ENCODE measurements around the gene PIP5KL1.

Gene PIP5KL1

DNA sequence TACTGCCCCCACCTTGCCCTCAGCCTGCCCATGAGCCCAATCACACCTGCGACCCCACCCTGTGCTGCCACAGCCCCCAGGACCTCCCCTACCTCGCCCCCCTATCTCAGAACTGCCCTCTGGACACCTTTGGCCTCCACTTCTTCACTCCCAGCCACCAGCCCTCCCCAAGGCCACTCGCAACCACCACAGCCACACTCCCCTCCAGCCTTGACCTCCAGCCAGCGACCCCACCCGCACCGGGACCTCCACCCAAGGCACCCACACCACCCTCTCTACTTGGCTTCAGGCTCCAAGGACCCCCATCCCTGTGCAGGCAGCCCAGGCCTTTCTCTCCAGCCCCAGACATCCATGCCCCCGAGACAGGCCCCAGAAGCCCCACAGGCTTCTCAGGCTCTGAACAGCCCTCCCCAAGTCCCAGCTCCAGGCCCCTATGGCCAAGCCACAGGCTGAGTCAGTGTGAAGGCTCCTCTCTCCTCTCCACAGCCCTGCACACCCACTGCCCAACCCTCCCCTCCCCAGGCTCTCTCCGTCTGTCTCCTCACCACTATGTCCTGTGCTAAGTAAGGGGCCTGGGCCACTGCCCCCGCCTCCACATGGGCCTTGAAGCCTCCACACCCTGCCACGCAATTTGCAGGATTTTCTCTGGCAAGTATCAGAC lies 55.1 kb downstream of the PIP5KL1 start:
- DNase-seq (ENCODE audit: low read depth in 1 of 2, low spot score in 1 of 2), result no peak

DNA sequence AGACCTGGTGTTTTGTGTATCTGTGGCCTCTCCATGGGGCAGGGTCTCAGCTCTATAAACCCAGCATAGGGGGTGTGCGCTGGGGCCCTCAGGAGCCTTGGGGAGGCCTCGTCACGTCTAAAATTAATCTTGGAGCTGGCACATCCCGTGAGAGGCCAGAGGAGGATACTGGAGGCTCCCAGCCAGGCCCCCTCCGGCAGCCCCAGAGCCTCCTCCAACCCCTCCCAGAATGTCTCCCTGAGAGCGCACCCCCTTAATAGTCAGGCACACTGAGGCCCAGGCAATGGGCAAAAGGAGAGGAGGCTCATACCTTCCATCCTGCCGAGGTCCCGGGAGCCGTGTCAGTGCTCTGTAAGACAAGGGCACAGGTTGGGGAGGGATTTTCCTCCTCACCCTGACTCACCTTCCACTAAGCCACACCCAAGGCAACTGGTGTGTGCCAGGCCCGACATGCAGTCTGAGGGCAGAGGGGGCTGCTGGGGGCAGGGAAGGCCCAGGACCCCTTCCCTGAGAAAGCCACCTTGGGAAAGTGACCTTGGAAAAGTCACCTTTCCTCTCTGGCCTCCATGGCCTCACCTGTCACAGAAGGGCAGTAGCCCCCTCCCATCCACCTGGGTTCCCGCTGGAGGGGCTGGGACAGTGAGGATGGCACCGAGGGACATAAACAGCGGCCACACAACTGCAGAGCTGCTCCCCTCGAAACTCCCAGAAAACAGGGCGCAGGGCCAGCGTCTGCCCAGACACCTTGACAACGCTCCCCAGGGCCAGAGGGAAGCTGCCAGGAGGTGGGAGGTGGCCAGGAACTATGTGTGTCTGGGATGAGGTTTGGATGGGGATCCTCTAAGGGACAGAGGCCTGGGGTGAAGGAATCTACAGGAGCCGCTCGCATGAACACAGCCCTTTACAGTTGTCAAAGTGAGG lies 56.0 kb downstream of the PIP5KL1 start:
- DNase-seq (ENCODE audit: low read depth in 1 of 2, low spot score in 1 of 2), result no peak

DNA sequence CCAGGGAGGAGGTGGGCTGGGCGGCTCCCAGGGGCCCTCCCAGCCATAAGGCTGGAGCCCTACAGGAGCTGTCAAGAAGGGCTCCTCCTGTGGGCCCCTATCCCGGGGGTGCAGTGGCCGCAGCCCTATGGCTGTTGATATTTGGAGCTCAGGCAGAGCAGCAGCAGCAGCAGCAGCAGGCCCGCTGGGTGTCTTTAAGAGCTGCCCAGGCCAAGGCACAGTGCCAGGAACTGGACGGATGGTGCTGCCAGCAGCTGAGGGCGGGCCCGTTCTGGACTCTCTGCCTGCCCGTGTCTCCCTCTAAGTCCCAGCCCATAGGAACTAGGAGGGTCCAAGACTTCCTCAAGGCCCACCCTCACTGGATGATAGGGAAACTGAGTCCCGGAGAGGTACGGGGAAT lies 56.7 kb downstream of the PIP5KL1 start:
- DNase-seq (ENCODE audit: low read depth in 1 of 2, low spot score in 1 of 2), result no peak

DNA sequence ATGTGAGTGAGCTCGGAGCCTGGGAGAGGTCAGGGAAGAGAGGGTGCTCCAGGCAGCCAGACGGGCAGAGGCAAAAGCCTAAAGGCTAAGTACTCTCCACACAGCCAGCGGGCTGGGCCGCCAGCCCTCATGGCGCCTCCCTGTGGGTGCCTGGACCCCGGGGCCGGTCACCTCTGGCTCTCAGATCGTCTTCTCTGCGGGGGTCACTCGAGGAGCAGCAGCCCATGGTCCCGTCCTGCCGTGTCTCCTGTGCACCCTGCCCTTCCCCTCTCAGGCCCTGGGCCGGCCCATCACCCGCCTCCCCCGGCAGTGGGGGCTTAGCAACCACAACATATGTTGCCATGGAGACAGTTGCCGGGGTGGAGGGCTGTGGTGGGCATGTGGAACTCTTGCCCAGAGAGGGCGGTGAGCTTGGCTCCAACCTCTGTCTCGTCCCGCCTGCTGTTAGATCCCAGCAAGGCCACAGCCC lies 57.3 kb downstream of the PIP5KL1 start:
- no peak for DNase-seq (ENCODE audit: low read depth in 1 of 2, low spot score in 1 of 2)

DNA sequence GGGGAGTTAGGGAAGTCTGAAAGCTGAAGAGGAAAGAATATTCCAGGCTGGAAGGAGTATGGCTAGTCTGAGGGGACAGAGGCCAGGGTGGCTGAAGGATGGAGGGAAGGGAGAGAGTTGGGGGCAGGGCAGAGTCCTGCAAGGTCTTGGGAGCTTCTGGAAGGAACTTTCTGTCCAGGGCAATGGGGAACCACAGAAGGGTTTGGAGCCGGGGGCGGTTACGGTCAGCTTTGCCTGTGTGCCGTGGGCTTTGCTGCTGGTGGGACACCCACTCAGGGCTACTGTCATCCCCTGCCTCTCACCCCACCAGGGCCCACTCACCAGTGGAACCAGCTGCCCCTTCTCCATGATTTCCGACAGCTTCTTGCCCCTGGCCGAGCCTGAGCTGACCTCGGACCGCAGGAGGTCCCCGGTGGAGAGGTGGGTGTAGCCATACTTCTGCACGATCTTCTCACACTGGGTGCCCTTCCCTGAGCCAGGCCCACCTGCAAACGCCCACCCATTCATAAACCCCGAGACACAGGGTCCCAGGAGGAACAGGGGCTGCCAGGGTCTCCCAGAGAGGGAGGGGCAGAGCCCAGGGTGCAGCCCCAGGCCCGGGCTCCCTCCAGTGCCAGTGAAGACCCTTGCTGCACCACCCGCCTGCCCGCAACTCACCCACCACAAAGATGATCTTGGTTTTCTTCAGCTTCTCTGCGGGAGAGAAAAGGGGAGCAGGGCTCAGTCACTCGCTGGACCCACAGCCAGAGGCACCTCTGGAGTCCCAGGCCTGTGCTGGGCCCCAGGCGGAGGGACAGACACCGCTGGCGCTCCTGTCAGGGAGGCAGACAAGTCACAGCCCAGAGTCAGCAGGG lies 58.0 kb downstream of the PIP5KL1 start:
- DNase-seq (ENCODE audit: low read depth in 1 of 2, low spot score in 1 of 2), result no peak

DNA sequence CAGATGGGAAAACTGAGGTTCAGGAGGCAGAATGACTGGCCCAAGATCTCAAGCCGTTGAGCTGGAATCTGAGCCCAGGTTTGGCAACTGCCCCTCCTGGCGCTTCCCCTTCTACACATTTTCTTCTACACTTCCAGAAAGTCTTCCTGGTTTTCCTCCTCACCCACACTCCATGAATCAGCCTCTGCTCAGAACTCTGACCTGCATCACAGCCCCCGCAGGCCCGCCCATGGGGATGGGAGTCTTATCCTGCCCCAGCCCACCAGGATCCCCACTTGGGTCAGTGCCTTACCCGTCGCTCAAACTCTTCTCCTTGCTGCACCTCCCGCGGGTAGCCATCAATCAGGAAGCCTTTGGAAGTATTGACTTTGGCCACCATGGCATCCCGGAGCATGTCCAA lies 59.0 kb downstream of the PIP5KL1 start:
- DNase-seq (ENCODE audit: low read depth in 1 of 2, low spot score in 1 of 2), result no peak

DNA sequence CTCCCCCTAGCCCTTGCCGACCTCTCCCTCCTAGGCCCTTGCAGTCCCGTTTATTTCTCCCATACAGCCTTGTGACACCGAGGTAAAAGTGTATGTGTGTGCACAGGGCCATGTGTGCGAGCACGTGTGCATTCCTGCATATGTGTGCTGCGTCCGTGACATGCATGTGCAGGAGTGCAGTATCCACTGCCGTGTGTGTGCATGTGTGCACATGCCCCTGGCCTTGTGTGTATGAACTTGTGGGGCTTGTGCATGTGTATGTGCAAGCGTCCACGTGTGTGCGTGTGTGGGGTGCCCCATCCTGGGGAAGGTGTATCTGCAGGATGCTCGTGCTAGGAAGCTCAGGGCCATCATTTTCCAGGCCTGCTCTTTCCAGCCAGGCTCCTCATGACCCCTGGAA lies 59.7 kb downstream of the PIP5KL1 start:
- DNase-seq (ENCODE audit: low read depth in 1 of 2, low spot score in 1 of 2), result no peak

Data from activated CD4-positive, alpha-beta T cell treated with anti-CD3 and anti-CD28 coated beads, Interleukin-2, amount 50 U/mL, for 24 hours (primary cell).